ENCODE measurements around the gene ARHGEF9.

Gene ARHGEF9

DNA sequence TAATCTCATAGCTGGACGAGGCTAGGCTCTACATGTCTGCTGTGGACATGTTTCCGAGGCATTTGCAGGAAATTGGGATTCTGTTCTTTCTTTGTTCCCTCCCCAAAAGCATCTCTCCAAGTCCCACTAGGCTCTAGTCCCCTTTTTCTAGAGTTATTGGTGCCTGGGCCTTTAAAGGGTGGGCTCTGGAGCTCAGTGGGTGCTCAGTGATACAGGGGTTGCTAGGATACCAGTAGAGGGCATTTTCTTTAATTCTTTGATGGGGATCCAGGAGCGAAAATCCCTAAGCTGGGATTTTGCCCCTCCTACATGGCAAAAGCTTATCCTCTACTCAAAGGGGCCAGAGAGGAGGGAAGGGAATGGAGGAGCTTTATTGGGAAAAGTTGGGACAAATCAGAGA lies 34.2 kb downstream of the ARHGEF9 start:
- no peak for DNase-seq (ENCODE audit: low read depth, low spot score)
- ChIA-PET CTCF (no interaction called here), POLR2A (no interaction called here)
- TF ChIP-seq, protein P1, sequence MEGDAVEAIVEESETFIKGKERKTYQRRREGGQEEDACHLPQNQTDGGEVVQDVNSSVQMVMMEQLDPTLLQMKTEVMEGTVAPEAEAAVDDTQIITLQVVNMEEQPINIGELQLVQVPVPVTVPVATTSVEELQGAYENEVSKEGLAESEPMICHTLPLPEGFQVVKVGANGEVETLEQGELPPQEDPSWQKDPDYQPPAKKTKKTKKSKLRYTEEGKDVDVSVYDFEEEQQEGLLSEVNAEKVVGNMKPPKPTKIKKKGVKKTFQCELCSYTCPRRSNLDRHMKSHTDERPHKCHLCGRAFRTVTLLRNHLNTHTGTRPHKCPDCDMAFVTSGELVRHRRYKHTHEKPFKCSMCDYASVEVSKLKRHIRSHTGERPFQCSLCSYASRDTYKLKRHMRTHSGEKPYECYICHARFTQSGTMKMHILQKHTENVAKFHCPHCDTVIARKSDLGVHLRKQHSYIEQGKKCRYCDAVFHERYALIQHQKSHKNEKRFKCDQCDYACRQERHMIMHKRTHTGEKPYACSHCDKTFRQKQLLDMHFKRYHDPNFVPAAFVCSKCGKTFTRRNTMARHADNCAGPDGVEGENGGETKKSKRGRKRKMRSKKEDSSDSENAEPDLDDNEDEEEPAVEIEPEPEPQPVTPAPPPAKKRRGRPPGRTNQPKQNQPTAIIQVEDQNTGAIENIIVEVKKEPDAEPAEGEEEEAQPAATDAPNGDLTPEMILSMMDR (IDR thresholded peaks at IDR 0.05; ENCODE audit: insufficient read depth, low read length, missing control alignments) = no peak
- no peak overlapping the region for H3K4me3 ChIP-seq (ENCODE audit: low read depth, low read length)

DNA sequence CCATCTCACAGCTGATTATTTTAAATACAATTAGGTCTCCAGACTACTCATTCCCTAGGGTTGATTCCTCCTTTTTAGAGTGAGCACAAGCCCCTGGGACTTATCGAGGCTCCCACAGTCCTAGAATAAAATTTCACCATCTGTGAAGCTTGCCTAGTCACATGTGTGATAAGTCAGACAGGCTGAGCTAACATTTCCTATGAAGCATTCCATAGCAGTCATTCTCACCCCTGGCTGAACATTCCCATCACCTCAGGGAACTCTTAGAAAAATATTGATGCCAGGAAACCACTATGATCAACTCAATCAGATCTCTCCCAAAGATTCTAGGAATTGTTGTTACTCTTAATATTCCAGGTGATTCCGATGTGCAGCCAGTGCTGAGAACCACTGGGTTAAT lies 37.7 kb downstream of the ARHGEF9 start:
- CTCF ChIA-PET = no interaction called here
- TF ChIP-seq, protein P1 (IDR thresholded peaks at IDR 0.05; ENCODE audit: insufficient read depth, low read length, missing control alignments) = no peak
- DNase-seq (ENCODE audit: low read depth, low spot score) = peak; percentile 44
- H3K4me3 ChIP-seq (ENCODE audit: low read depth, low read length) = no peak overlapping the region
- POLR2A ChIA-PET = interaction anchor here (1.0 kb wide), 1 partner anchor 8 kb away, joined by 3 read pairs; no protein-coding TSS in a partner anchor

DNA sequence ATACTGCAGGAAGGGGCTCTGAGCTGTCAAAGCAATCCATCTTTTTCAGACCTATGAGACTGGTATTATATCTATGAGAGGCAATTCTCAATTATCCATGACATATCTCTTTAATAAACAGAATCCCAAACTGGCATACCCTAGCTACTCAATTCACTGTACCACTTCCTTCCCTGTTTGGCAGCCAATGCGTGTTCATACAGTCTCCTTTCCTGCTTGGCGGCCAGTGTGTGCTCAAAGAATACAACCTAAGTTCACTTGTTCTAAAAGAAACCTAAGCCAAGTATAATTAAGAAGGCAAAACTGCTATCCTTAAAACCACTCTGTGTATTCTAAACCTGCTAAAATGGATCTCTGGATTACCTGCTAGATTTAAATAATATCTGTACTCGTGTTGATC lies 38.3 kb downstream of the ARHGEF9 start:
- no peak overlapping the region for H3K4me3 ChIP-seq (ENCODE audit: low read depth, low read length)
- POLR2A ChIA-PET = no interaction called here
- TF ChIP-seq, protein P1 (IDR thresholded peaks at IDR 0.05; ENCODE audit: insufficient read depth, low read length, missing control alignments) = no peak
- CTCF ChIA-PET = no interaction called here
- DNase-seq (ENCODE audit: low read depth, low spot score) = no peak

DNA sequence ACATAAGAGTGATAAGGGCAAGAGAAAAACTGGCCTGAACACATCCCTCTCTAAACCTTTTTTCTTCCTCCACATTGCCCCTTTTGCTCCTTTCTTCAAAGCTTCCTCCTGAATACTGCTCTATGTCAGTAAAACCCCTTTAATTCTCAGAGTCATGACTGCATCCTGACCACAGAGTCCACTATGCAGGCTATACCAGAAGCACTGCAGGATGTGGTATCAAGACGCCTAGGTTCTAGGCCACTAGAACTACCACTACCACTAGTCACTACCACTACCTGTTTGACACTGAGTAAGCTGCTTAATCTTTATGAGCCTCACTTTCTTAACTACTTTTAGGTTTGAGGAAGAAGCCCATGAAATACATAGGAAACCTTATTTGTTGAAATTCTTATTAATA lies 38.7 kb downstream of the ARHGEF9 start:
- ChIA-PET POLR2A (no interaction called here), CTCF (no interaction called here)
- H3K4me3 ChIP-seq (ENCODE audit: low read depth, low read length) = no peak overlapping the region
- DNase-seq (ENCODE audit: low read depth, low spot score) = no peak
- TF ChIP-seq, protein P1 (IDR thresholded peaks at IDR 0.05; ENCODE audit: insufficient read depth, low read length, missing control alignments) = no peak

DNA sequence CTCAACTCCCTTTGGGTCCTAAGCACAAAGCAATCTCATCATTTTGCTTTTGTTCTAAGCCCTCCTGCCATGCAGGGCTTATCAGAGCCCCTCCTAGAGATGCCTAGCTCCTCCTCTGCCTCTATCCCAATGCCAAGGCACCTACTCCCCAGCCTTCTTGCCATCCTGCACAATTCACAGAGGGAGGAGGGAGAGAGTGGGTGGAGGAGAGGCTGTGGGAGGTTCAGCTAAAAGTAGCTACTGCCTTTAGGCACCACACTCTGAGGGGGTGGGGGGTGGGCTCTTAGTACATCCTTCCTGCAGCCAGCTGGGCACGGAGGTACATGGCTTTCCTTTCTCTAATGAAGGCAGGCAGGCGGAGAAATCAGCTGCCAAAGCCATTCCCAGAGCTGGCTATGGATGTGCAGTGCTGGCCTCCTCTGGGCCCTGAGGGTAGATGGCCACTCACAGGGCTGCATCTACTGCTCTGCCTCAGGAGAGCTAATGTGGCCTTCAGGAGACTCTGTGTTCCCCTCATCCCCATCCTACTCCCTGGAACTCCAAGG lies 40.1 kb downstream of the ARHGEF9 start:
- CTCF ChIA-PET = no interaction called here
- H3K4me3 ChIP-seq (ENCODE audit: low read depth, low read length) = no peak overlapping the region
- TF ChIP-seq, protein P1 (IDR thresholded peaks at IDR 0.05; ENCODE audit: insufficient read depth, low read length, missing control alignments) = no peak
- DNase-seq (ENCODE audit: low read depth, low spot score) = no peak
- POLR2A ChIA-PET = interaction anchor here (0.7 kb wide), 1 partner anchor 9 kb away, joined by 3 read pairs; no protein-coding TSS in a partner anchor

DNA sequence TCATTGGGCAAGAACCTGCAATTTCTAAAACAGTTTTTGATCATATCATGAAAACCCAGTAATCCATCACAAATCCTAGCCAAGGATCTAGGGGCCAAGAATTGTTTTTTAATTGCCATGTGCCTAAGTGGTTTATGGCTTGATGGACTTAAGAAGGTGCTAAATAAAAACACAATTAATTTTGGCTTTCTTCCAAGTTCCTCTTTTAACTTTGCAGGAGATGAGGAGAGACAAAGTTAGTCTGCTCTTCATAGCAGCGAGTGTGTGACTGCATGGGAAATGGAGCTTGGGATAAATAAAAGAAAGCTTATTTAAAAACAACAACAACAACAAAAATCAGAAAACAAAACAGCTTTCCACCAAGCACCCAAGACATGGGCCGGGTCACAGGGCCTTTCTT lies 41.4 kb downstream of the ARHGEF9 start:
- no peak for DNase-seq (ENCODE audit: low read depth, low spot score)
- CTCF ChIA-PET = no interaction called here
- TF ChIP-seq, protein P1 (IDR thresholded peaks at IDR 0.05; ENCODE audit: insufficient read depth, low read length, missing control alignments) = no peak
- no peak overlapping the region for H3K4me3 ChIP-seq (ENCODE audit: low read depth, low read length)
- POLR2A ChIA-PET = no interaction called here
